GM23338 (cell line): ENCODE data around the gene RAD52. TPM values are rescaled to one million over a fixed set of nuclear protein-coding genes. Genes with fewer than 3 reads are reported as not detected.

Experiments
- ATAC-seq: fragments of 200-7000 bp; cut with Tn5 transposase; 3 replicates; pipeline ENCODE4 v1.9.1; 2020
- DNase-seq: peaks from one replicate; pipeline ENCODE4 v3.0.0-alpha.2; 2015; ENCODE audit warnings: low spot score
- H2AFZ ChIP-seq: fragments of 200-600 bp; sonication (generic); 2 replicates; pipeline ENCODE4 v1.8.0; 2016; ENCODE audit warnings: antibody characterized with exemption, mild to moderate bottlenecking, moderate library complexity
- H3F3A ChIP-seq: fragments of 200-600 bp; sonication (generic); replicated peaks from 2 replicates; pipeline ENCODE4 v1.8.0; 2017; ENCODE audit warnings: antibody characterized with exemption, mixed run types, low read depth
- H3K27ac ChIP-seq: fragments of 200-600 bp; sonication (generic); 2 replicates; pipeline ENCODE4 v1.6.1; 2016; ENCODE audit warnings: low read depth
- H3K27me3 ChIP-seq: fragments of 200-600 bp; sonication (generic); 2 replicates; pipeline ENCODE4 v1.8.0; 2016; ENCODE audit warnings: mild to moderate bottlenecking, mixed run types, moderate library complexity; ENCODE audit not compliant: insufficient read depth
- H3K36me3 ChIP-seq: fragments of 200-600 bp; sonication (generic); 2 replicates; pipeline ENCODE4 v1.8.0; 2016; ENCODE audit warnings: mild to moderate bottlenecking; ENCODE audit not compliant: insufficient read depth
- H3K4me1 ChIP-seq: fragments of 200-600 bp; sonication (generic); 2 replicates; pipeline ENCODE4 v1.8.0; 2016; ENCODE audit warnings: mild to moderate bottlenecking, moderate library complexity; ENCODE audit not compliant: insufficient read depth
- H3K4me2 ChIP-seq: fragments of 200-600 bp; sonication (generic); 2 replicates; pipeline ENCODE4 v1.7.1; 2017; ENCODE audit warnings: mixed run types
- H3K4me3 ChIP-seq: fragments of 200-600 bp; sonication (generic); 2 replicates; pipeline ENCODE4 v1.6.1; 2016; ENCODE audit warnings: mixed run types
- H3K79me2 ChIP-seq: fragments of 200-600 bp; sonication (generic); replicated peaks from 2 replicates; pipeline ENCODE4 v1.8.0; 2017; ENCODE audit warnings: mild to moderate bottlenecking; ENCODE audit not compliant: insufficient read depth
- H3K9me2 ChIP-seq: fragments of 200-600 bp; sonication (generic); 2 replicates; pipeline ENCODE4 v1.8.0; 2017; ENCODE audit not compliant: insufficient read depth
- H4K20me1 ChIP-seq: fragments of 200-600 bp; sonication (generic); replicated peaks from 2 replicates; pipeline ENCODE4 v1.8.0; 2017; ENCODE audit warnings: mild to moderate bottlenecking; ENCODE audit not compliant: insufficient read depth
- H3K27ac Mint-ChIP-seq: 2 replicates; pipeline ENCODE4 v1.8.0; 2020; ENCODE audit warnings: inconsistent platforms, mild to moderate bottlenecking, moderate library complexity, mixed read lengths
- H3K27me3 Mint-ChIP-seq: 3 replicates; pipeline ENCODE4 v1.8.0; 2022; ENCODE audit warnings: low read depth, mild to moderate bottlenecking, moderate library complexity, mixed read lengths, inconsistent platforms; ENCODE audit not compliant: insufficient read depth, poor library complexity
- H3K36me3 Mint-ChIP-seq: 3 replicates; pipeline ENCODE4 v1.8.0; 2021; ENCODE audit warnings: low read depth, mild to moderate bottlenecking, inconsistent platforms, moderate library complexity, mixed read lengths
- H3K4me1 Mint-ChIP-seq: 3 replicates; pipeline ENCODE4 v1.8.0; 2020; ENCODE audit warnings: mild to moderate bottlenecking, inconsistent platforms, mixed read lengths
- H3K4me3 Mint-ChIP-seq: 3 replicates; pipeline ENCODE4 v1.8.0; 2021; ENCODE audit warnings: moderate library complexity, mild to moderate bottlenecking, inconsistent platforms, mixed read lengths
- H3K9me3 Mint-ChIP-seq: 3 replicates; pipeline ENCODE4 v1.8.0; 2020; ENCODE audit warnings: moderate library complexity, mild to moderate bottlenecking, inconsistent platforms, mixed read lengths
- ETS1 ChIP-seq: IDR thresholded peaks from 2 replicates; pipeline ENCODE4 v1.6.1; 2016; ENCODE audit warnings: antibody characterized with exemption
- EZH2 ChIP-seq: fragments of 200-600 bp; sonication (generic); IDR thresholded peaks from one replicate; pipeline ENCODE4 v1.8.0; 2017; ENCODE audit warnings: antibody characterized with exemption, mild to moderate bottlenecking, low read depth; ENCODE audit not compliant: unreplicated experiment
- EZH2phosphoT487 ChIP-seq: fragments of 200-600 bp; sonication (generic); IDR thresholded peaks from one replicate; pipeline ENCODE4 v1.8.1; 2018; ENCODE audit warnings: antibody characterized with exemption; ENCODE audit not compliant: unreplicated experiment
- JUNB ChIP-seq: IDR thresholded peaks from one replicate; pipeline ENCODE4 v1.6.1; 2016; ENCODE audit warnings: antibody characterized with exemption; ENCODE audit not compliant: unreplicated experiment
- NANOG ChIP-seq: IDR thresholded peaks from 2 replicates; pipeline ENCODE4 v1.6.1; 2016; ENCODE audit warnings: antibody characterized with exemption, borderline replicate concordance
- POLR2AphosphoS5 ChIP-seq: IDR thresholded peaks from 2 replicates; pipeline ENCODE4 v1.6.1; 2016; ENCODE audit warnings: antibody characterized with exemption, low read depth
- STAT1 ChIP-seq: IDR thresholded peaks from one replicate; pipeline ENCODE4 v1.6.1; 2016; ENCODE audit warnings: antibody characterized with exemption; ENCODE audit not compliant: unreplicated experiment
- ZNF114 ChIP-seq: fragments of 250-450 bp; sonication (Bioruptor Pico); IDR thresholded peaks from 2 replicates; pipeline ENCODE4 v1.5.0; 2020; ENCODE audit warnings: mild to moderate bottlenecking, moderate library complexity
- ZNF331 ChIP-seq: fragments of 250-450 bp; sonication (Bioruptor Pico); IDR thresholded peaks from 2 replicates; pipeline ENCODE4 v1.5.0; 2020; ENCODE audit warnings: low read depth, mild to moderate bottlenecking, moderate library complexity
- polyA plus RNA-seq: library from polyadenylated mRNA; unstranded; fragments of >200 nt; fragmentation: Nextera tagmentation; extraction: Ambion mirVana; gene quantifications from 2 replicates; pipeline ENCODE4 v1.2.1, GENCODE V29; 2016
- total RNA-seq: library from RNA; depleted of rRNA; stranded (reverse); fragments of >200 nt; shearing (Covaris generic); gene quantifications from 2 replicates; pipeline ENCODE4 v1.2.3, GENCODE V29; 2014
- TF ChIP-seq, protein P1 (sequence below): IDR thresholded peaks from one replicate; pipeline ENCODE4 v1.6.1; 2018; ENCODE audit warnings: antibody characterized with exemption; ENCODE audit not compliant: unreplicated experiment
- TF ChIP-seq, protein P2 (sequence below): fragments of 250-450 bp; sonication (Bioruptor Pico); IDR thresholded peaks from 2 replicates; pipeline ENCODE4 v1.5.0; 2020; ENCODE audit warnings: mild to moderate bottlenecking, moderate library complexity

The RAD52 gene
- total and polyA plus RNA-seq, 2 experiments from 2014 or later = 10.9 to 21.3 TPM

- H3K36me3 ChIP-seq = no peaks in the 10 kb centered on the region
- no peak overlapping the region for H3K27ac ChIP-seq
- H3K4me2 ChIP-seq = no peak overlapping the region
- no peaks in the 10 kb centered on the region for H3K36me3 Mint-ChIP-seq
- H3K9me3 Mint-ChIP-seq = no peaks in the 10 kb centered on the region
- H3K4me1 ChIP-seq = no peaks in the 10 kb centered on the region
- H2AFZ ChIP-seq = no peak overlapping the region
- peaks cover 2% of the 10 kb centered on the region for H3K27me3 Mint-ChIP-seq
- H3K4me3 ChIP-seq = no peak overlapping the region
- TF ChIP-seq ZNF331 (no peak), NANOG (no peak), EZH2phosphoT487 (no peak), STAT1 (no peak), ETS1 (no peak), EZH2 (no peak), ZNF114 (no peak), JUNB (no peak), POLR2AphosphoS5 (no peak)
- TF ChIP-seq, protein P1, sequence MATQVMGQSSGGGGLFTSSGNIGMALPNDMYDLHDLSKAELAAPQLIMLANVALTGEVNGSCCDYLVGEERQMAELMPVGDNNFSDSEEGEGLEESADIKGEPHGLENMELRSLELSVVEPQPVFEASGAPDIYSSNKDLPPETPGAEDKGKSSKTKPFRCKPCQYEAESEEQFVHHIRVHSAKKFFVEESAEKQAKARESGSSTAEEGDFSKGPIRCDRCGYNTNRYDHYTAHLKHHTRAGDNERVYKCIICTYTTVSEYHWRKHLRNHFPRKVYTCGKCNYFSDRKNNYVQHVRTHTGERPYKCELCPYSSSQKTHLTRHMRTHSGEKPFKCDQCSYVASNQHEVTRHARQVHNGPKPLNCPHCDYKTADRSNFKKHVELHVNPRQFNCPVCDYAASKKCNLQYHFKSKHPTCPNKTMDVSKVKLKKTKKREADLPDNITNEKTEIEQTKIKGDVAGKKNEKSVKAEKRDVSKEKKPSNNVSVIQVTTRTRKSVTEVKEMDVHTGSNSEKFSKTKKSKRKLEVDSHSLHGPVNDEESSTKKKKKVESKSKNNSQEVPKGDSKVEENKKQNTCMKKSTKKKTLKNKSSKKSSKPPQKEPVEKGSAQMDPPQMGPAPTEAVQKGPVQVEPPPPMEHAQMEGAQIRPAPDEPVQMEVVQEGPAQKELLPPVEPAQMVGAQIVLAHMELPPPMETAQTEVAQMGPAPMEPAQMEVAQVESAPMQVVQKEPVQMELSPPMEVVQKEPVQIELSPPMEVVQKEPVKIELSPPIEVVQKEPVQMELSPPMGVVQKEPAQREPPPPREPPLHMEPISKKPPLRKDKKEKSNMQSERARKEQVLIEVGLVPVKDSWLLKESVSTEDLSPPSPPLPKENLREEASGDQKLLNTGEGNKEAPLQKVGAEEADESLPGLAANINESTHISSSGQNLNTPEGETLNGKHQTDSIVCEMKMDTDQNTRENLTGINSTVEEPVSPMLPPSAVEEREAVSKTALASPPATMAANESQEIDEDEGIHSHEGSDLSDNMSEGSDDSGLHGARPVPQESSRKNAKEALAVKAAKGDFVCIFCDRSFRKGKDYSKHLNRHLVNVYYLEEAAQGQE = no peak
- TF ChIP-seq, protein P2, sequence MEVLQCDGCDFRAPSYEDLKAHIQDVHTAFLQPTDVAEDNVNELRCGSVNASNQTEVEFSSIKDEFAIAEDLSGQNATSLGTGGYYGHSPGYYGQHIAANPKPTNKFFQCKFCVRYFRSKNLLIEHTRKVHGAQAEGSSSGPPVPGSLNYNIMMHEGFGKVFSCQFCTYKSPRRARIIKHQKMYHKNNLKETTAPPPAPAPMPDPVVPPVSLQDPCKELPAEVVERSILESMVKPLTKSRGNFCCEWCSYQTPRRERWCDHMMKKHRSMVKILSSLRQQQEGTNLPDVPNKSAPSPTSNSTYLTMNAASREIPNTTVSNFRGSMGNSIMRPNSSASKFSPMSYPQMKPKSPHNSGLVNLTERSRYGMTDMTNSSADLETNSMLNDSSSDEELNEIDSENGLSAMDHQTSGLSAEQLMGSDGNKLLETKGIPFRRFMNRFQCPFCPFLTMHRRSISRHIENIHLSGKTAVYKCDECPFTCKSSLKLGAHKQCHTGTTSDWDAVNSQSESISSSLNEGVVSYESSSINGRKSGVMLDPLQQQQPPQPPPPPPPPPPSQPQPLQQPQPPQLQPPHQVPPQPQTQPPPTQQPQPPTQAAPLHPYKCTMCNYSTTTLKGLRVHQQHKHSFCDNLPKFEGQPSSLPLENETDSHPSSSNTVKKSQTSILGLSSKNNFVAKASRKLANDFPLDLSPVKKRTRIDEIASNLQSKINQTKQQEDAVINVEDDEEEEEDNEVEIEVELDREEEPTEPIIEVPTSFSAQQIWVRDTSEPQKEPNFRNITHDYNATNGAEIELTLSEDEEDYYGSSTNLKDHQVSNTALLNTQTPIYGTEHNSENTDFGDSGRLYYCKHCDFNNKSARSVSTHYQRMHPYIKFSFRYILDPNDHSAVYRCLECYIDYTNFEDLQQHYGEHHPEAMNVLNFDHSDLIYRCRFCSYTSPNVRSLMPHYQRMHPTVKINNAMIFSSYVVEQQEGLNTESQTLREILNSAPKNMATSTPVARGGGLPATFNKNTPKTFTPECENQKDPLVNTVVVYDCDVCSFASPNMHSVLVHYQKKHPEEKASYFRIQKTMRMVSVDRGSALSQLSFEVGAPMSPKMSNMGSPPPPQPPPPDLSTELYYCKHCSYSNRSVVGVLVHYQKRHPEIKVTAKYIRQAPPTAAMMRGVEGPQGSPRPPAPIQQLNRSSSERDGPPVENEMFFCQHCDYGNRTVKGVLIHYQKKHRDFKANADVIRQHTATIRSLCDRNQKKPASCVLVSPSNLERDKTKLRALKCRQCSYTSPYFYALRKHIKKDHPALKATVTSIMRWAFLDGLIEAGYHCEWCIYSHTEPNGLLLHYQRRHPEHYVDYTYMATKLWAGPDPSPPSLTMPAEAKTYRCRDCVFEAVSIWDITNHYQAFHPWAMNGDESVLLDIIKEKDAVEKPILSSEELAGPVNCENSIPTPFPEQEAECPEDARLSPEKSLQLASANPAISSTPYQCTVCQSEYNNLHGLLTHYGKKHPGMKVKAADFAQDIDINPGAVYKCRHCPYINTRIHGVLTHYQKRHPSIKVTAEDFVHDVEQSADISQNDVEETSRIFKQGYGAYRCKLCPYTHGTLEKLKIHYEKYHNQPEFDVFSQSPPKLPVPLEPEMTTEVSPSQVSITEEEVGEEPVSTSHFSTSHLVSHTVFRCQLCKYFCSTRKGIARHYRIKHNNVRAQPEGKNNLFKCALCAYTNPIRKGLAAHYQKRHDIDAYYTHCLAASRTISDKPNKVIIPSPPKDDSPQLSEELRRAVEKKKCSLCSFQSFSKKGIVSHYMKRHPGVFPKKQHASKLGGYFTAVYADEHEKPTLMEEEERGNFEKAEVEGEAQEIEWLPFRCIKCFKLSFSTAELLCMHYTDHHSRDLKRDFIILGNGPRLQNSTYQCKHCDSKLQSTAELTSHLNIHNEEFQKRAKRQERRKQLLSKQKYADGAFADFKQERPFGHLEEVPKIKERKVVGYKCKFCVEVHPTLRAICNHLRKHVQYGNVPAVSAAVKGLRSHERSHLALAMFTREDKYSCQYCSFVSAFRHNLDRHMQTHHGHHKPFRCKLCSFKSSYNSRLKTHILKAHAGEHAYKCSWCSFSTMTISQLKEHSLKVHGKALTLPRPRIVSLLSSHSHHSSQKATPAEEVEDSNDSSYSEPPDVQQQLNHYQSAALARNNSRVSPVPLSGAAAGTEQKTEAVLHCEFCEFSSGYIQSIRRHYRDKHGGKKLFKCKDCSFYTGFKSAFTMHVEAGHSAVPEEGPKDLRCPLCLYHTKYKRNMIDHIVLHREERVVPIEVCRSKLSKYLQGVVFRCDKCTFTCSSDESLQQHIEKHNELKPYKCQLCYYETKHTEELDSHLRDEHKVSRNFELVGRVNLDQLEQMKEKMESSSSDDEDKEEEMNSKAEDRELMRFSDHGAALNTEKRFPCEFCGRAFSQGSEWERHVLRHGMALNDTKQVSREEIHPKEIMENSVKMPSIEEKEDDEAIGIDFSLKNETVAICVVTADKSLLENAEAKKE (CRISPR knock-in tag) = no peak
- no peak overlapping the region for H3K27ac Mint-ChIP-seq
- no peak for ATAC-seq
- no peak overlapping the region for H3K4me3 Mint-ChIP-seq
- H4K20me1 ChIP-seq = no peaks in the 10 kb centered on the region
- DNase-seq = no peak
- H3K9me2 ChIP-seq = peaks cover 10% of the 10 kb centered on the region
- no peaks in the 10 kb centered on the region for H3K79me2 ChIP-seq
- no peaks in the 10 kb centered on the region for H3K27me3 ChIP-seq
- H3K4me1 Mint-ChIP-seq = no peaks in the 10 kb centered on the region
- H3F3A ChIP-seq = no peaks in the 10 kb centered on the region
These were observed 31.8 kb upstream of the RAD52 start for GRCh38 chr12:981176-981828.
